GM12878 (cell line): ENCODE data around the gene NAA15. TPM values are rescaled to one million over a fixed set of nuclear protein-coding genes. Genes with fewer than 3 reads are reported as not detected.

Source experiments
- BCLAF1 ChIP-seq: fragments of 450-650 bp; IDR thresholded peaks from 2 replicates; pipeline ENCODE4 v1.6.1; 2017; ENCODE audit warnings: antibody characterized with exemption, mild to moderate bottlenecking, moderate library complexity
- CEBPB ChIP-seq, 2 experiments: fragments of 150-350 bp in 1 of 2; IDR thresholded peaks; 2 replicates each; pipeline ENCODE4 v1.6.1; 2012 to 2014; ENCODE audit warnings: low read depth in 2 of 2, low read length in 2 of 2, borderline replicate concordance in 1 of 2, inconsistent platforms in 1 of 2
- HDAC2 ChIP-seq: fragments of 200-600 bp; sonication (generic); IDR thresholded peaks from 2 replicates; pipeline ENCODE4 v1.6.1; 2017
- KDM1A ChIP-seq: fragments of 200-600 bp; sonication (generic); IDR thresholded peaks from 2 replicates; pipeline ENCODE4 v1.6.1; 2016; ENCODE audit warnings: borderline replicate concordance
- NFYA ChIP-seq: IDR thresholded peaks from 2 replicates; pipeline ENCODE4 v1.6.1; 2011; ENCODE audit warnings: low read depth, mild to moderate bottlenecking, low read length, improper control_type of control experiment, borderline replicate concordance
- PAX8 ChIP-seq: fragments of 450-650 bp; IDR thresholded peaks from 2 replicates; pipeline ENCODE4 v1.6.1; 2017; ENCODE audit warnings: mild to moderate bottlenecking, moderate library complexity
- PML ChIP-seq: IDR thresholded peaks from 2 replicates; pipeline ENCODE4 v1.6.1; 2012; ENCODE audit warnings: low read length, inconsistent platforms
- SPI1 ChIP-seq: IDR thresholded peaks from 2 replicates; pipeline ENCODE4 v1.6.1; 2011; ENCODE audit warnings: low read depth, mild to moderate bottlenecking, low read length, moderate library complexity, borderline replicate concordance; ENCODE audit not compliant: insufficient read depth
- SUPT20H ChIP-seq: IDR thresholded peaks from 2 replicates; pipeline ENCODE4 v1.6.1; 2011; ENCODE audit warnings: low read depth, mild to moderate bottlenecking, low read length, moderate library complexity, borderline replicate concordance; ENCODE audit not compliant: control insufficient read depth
- ZBTB4 ChIP-seq: fragments of 450-650 bp; formaldehyde crosslinking; IDR thresholded peaks from 2 replicates; pipeline ENCODE4 v1.4.0; 2022; ENCODE audit warnings: mild to moderate bottlenecking, moderate library complexity
- polyA plus RNA-seq, 11 experiments: library from polyadenylated mRNA; depleted of rRNA in 4 of 11; unstranded in 6 of 11; stranded (reverse) in 5 of 11; fragments of >200 nt; fragmentation: Nextera tagmentation in 4 of 11; fragmentation: Illumina TruSeq in 1 of 11; extraction: Ambion mirVana in 4 of 11; extraction: Trizol in 1 of 11; gene quantifications; 1 replicate in 1 of 11; 2 replicates in 10 of 11; pipeline versions ENCODE4 v1.2.1 to v1.2.3, GENCODE V29; 2011 to 2016; ENCODE audit warnings: inconsistent platforms in 2 of 11, missing spikeins in 2 of 11, low read depth in 1 of 11
- total RNA-seq, 4 experiments: library from RNA; depleted of rRNA in 3 of 4; stranded (reverse); fragments of >200 nt in 3 of 4; fragmentation: Illumina TruSeq in 1 of 4; extraction: Trizol in 1 of 4; gene quantifications; 2 replicates each; pipeline versions ENCODE4 v1.2.1 to v1.2.3, GENCODE V29; 2013 to 2021

The NAA15 gene
- total and polyA plus RNA-seq, 10 of the 15 experiments (the other 5 are each of a cell fraction or from before 2014, with no cell fraction given): 24.3 to 93.1 (median 51.9) TPM

GRCh38 chr4:139403462-139403861 is 102.2 kb downstream of the NAA15 start (continued):
- TF ChIP-seq NFYA (no peak), SUPT20H (no peak), HDAC2 (no peak), PML (no peak), PAX8 (no peak), CEBPB (IDR thresholded peaks at IDR 0.05; ENCODE audit: borderline replicate concordance in 1 of 2, low read depth in 2 of 2, low read length in 2 of 2) (no peak), KDM1A (no peak), ZBTB4 (CRISPR knock-in tag) (no peak), BCLAF1 (no peak), SPI1 (no peak)
- TF ChIP-seq, all 136 proteins: peak for 0
